ENCODE results near the gene LRRC51. TPM values are rescaled to one million over a fixed set of nuclear protein-coding genes. Genes with fewer than 3 reads are reported as not detected.

LRRC51 gene
- total and polyA plus RNA-seq, 2 donors (not counting 1 experiment from before 2014, with no cell fraction given), result 5.0 to 6.9 TPM

- no peak overlapping the region for H2AFZ ChIP-seq (ENCODE audit: low read length)
- TF ChIP-seq EZH2 (IDR thresholded peaks at IDR 0.05; ENCODE audit: low read length, missing control alignments) (no peak), CTCF (conservative IDR thresholded peaks at IDR 0.05 in 1 of 2, IDR thresholded peaks at IDR 0.05 in 1 of 2; ENCODE audit: low read depth in 1 of 2, low read length in 2 of 2) (no peak)
- no peak for DNase-seq (ENCODE audit: low read depth in 2 of 2)
- no peaks in the 10 kb centered on the region for H3K27me3 ChIP-seq (ENCODE audit: control insufficient read depth, insufficient read depth, low read length)
- H3K79me2 ChIP-seq (ENCODE audit: control insufficient read depth, insufficient read depth, low read length), result peaks cover 15% of the 10 kb centered on the region
- H4K20me1 ChIP-seq (ENCODE audit: control insufficient read depth, extremely low read depth, insufficient read depth, low read length), result no peaks in the 10 kb centered on the region
- H3K27ac ChIP-seq (ENCODE audit: insufficient read depth, low read length), result no peak overlapping the region
- H3K4me3 ChIP-seq (replicated peaks in 1 of 4; ENCODE audit: control extremely low read depth in 1 of 4, insufficient read depth in 1 of 4, low read depth in 3 of 4, low read length in 4 of 4), result no peak overlapping the region
- no peak overlapping the region for H3K9ac ChIP-seq (ENCODE audit: insufficient read depth, low read length)
- H3K9me3 ChIP-seq (ENCODE audit: control insufficient read depth, insufficient read depth, low read depth, low read length), result no peaks in the 10 kb centered on the region
- no peak overlapping the region for H3K4me2 ChIP-seq (ENCODE audit: extremely low read depth, insufficient read depth, low read length)
- H3K4me1 ChIP-seq (ENCODE audit: control insufficient read depth, extremely low read depth, insufficient read depth, low read length), result peaks cover 2% of the 10 kb centered on the region
- H3K36me3 ChIP-seq (ENCODE audit: control insufficient read depth, insufficient read depth, low read length), result peaks cover 6% of the 10 kb centered on the region
These were observed 2.8 kb downstream of the LRRC51 start for GRCh38 chr11:72083414-72083813.

- TF ChIP-seq EZH2 (IDR thresholded peaks at IDR 0.05; ENCODE audit: low read length, missing control alignments) (no peak), CTCF (conservative IDR thresholded peaks at IDR 0.05 in 1 of 2, IDR thresholded peaks at IDR 0.05 in 1 of 2; ENCODE audit: low read depth in 1 of 2, low read length in 2 of 2) (no peak)
- no peak overlapping the region for H3K27ac ChIP-seq (ENCODE audit: insufficient read depth, low read length)
- peaks cover 6% of the 10 kb centered on the region for H3K36me3 ChIP-seq (ENCODE audit: control insufficient read depth, insufficient read depth, low read length)
- no peaks in the 10 kb centered on the region for H3K27me3 ChIP-seq (ENCODE audit: control insufficient read depth, insufficient read depth, low read length)
- no peak overlapping the region for H2AFZ ChIP-seq (ENCODE audit: low read length)
- no peaks in the 10 kb centered on the region for H4K20me1 ChIP-seq (ENCODE audit: control insufficient read depth, extremely low read depth, insufficient read depth, low read length)
- peaks cover 2% of the 10 kb centered on the region for H3K4me1 ChIP-seq (ENCODE audit: control insufficient read depth, extremely low read depth, insufficient read depth, low read length)
- DNase-seq (ENCODE audit: low read depth in 2 of 2), result no peak
- no peaks in the 10 kb centered on the region for H3K9me3 ChIP-seq (ENCODE audit: control insufficient read depth, insufficient read depth, low read depth, low read length)
- no peak overlapping the region for H3K4me2 ChIP-seq (ENCODE audit: extremely low read depth, insufficient read depth, low read length)
- H3K9ac ChIP-seq (ENCODE audit: insufficient read depth, low read length), result no peak overlapping the region
- H3K79me2 ChIP-seq (ENCODE audit: control insufficient read depth, insufficient read depth, low read length), result peaks cover 9% of the 10 kb centered on the region
- no peak overlapping the region for H3K4me3 ChIP-seq (replicated peaks in 1 of 4; ENCODE audit: control extremely low read depth in 1 of 4, insufficient read depth in 1 of 4, low read depth in 3 of 4, low read length in 4 of 4)
These were observed 3.4 kb downstream of the LRRC51 start for GRCh38 chr11:72084076-72084475.

GRCh38 chr11:72084965-72085364 is 4.3 kb downstream of the LRRC51 start:
- no peak overlapping the region for H3K4me3 ChIP-seq (replicated peaks in 1 of 4; ENCODE audit: control extremely low read depth in 1 of 4, insufficient read depth in 1 of 4, low read depth in 3 of 4, low read length in 4 of 4)
- DNase-seq (ENCODE audit: low read depth in 2 of 2), result no peak
- H3K4me2 ChIP-seq (ENCODE audit: extremely low read depth, insufficient read depth, low read length), result no peak overlapping the region
- no peak overlapping the region for H3K9ac ChIP-seq (ENCODE audit: insufficient read depth, low read length)
- H2AFZ ChIP-seq (ENCODE audit: low read length), result no peak overlapping the region
- H3K79me2 ChIP-seq (ENCODE audit: control insufficient read depth, insufficient read depth, low read length), result peaks cover under 1% of the 10 kb centered on the region
- H3K27me3 ChIP-seq (ENCODE audit: control insufficient read depth, insufficient read depth, low read length), result no peaks in the 10 kb centered on the region
- no peak for TF ChIP-seq CTCF (conservative IDR thresholded peaks at IDR 0.05 in 1 of 2, IDR thresholded peaks at IDR 0.05 in 1 of 2; ENCODE audit: low read depth in 1 of 2, low read length in 2 of 2)
- no peaks in the 10 kb centered on the region for H4K20me1 ChIP-seq (ENCODE audit: control insufficient read depth, extremely low read depth, insufficient read depth, low read length)
- H3K4me1 ChIP-seq (ENCODE audit: control insufficient read depth, extremely low read depth, insufficient read depth, low read length), result no peaks in the 10 kb centered on the region
- no peak overlapping the region for H3K27ac ChIP-seq (ENCODE audit: insufficient read depth, low read length)
- peaks cover 6% of the 10 kb centered on the region for H3K36me3 ChIP-seq (ENCODE audit: control insufficient read depth, insufficient read depth, low read length)
- no peaks in the 10 kb centered on the region for H3K9me3 ChIP-seq (ENCODE audit: control insufficient read depth, insufficient read depth, low read depth, low read length)
